HEK293 (cell line): ENCODE measurements around the gene FDX2.

Experiments
- CTCF ChIP-seq: fragments of 450-650 bp; formaldehyde crosslinking; IDR thresholded peaks from 2 replicates; pipeline ENCODE4 v1.5.1; 2016; ENCODE audit warnings: missing biosample characterization, missing genetic modification characterization
- MEIS1 ChIP-seq: sonication (generic); formaldehyde crosslinking; IDR thresholded peaks from 2 replicates; pipeline ENCODE4 v1.8.1; 2022; ENCODE audit warnings: missing genetic modification reagents, mild to moderate bottlenecking, borderline replicate concordance
- ZBTB26 ChIP-seq: fragments of 450-650 bp; formaldehyde crosslinking; optimal IDR thresholded peaks from 2 replicates; pipeline ENCODE3; 2016; ENCODE audit warnings: missing biosample characterization, mild to moderate bottlenecking, missing genetic modification characterization
- ZNF239 ChIP-seq: fragments of 450-650 bp; formaldehyde crosslinking; IDR thresholded peaks from 2 replicates; pipeline ENCODE4 v1.5.1; 2016; ENCODE audit warnings: missing biosample characterization, missing genetic modification characterization
- ZNF274 ChIP-seq, 2 experiments: fragments of 200-500 bp in 1 of 2; fragments of 450-650 bp in 1 of 2; sonication (Bioruptor generic) in 1 of 2; formaldehyde crosslinking in 1 of 2; IDR thresholded peaks; 2 replicates each; pipeline versions ENCODE4 v1.5.1 to v1.6.1; 2014 to 2016; ENCODE audit warnings: borderline replicate concordance in 1 of 2, inconsistent platforms in 1 of 2, low read length in 1 of 2, missing biosample characterization in 1 of 2, missing genetic modification characterization in 1 of 2
- ZNF366 ChIP-seq: fragments of 450-650 bp; formaldehyde crosslinking; conservative IDR thresholded peaks from 2 replicates; pipeline ENCODE4 v1.5.1; 2016; ENCODE audit warnings: missing biosample characterization, missing genetic modification characterization
- ZNF792 ChIP-seq: fragments of 450-650 bp; formaldehyde crosslinking; IDR thresholded peaks from 2 replicates; pipeline ENCODE4 v1.5.1; 2016; ENCODE audit warnings: missing biosample characterization, missing genetic modification characterization
- ZSCAN16 ChIP-seq: fragments of 450-650 bp; formaldehyde crosslinking; IDR thresholded peaks from 2 replicates; pipeline ENCODE4 v1.5.1; 2016; ENCODE audit warnings: missing biosample characterization, missing genetic modification characterization
- ZSCAN18 ChIP-seq: fragments of 450-650 bp; formaldehyde crosslinking; IDR thresholded peaks from 2 replicates; pipeline ENCODE4 v1.5.1; 2016; ENCODE audit warnings: missing biosample characterization, missing genetic modification characterization

GRCh38 chr19:10286803-10287737 is 28.7 kb downstream of the FDX2 start, which contains the start of gene ICAM4:
- TF ChIP-seq CTCF (no peak), MEIS1 (CRISPR knock-in tag) (no peak), ZNF792 (tag by site-specific recombination) (no peak), ZSCAN18 (no peak), ZNF366 (tag by site-specific recombination) (0 out of 2 replicates have a peak, but pooled peaks have one; percentile 22), ZNF239 (tag by site-specific recombination) (no peak), ZNF274 (IDR thresholded peaks at IDR 0.05; ENCODE audit: low read length) (no peak), ZNF274 (tag by site-specific recombination; IDR thresholded peaks at IDR 0.05; ENCODE audit: borderline replicate concordance) (no peak), ZSCAN16 (tag by site-specific recombination) (no peak), ZBTB26 (tag by site-specific recombination) (peak; percentile 65)
